Bronchial epithelial cell (primary cell): ENCODE measurements around the gene SLC39A5. TPM values are rescaled to one million over a fixed set of nuclear protein-coding genes. Genes with fewer than 3 reads are reported as not detected.

ENCODE experiments used
- DNase-seq: peaks from one replicate; pipeline ENCODE4 v3.0.0-alpha.2; 2010; ENCODE audit warnings: low read depth
- FAIRE-seq: peaks from 2 replicates; lab custom pipeline; 2011; peaks lifted over from hg19 to GRCh38; lab: Jason Lieb, UNC
- H3K27me3 ChIP-seq: 2 replicates; pipeline ENCODE4 v1.5.1; 2011; ENCODE audit warnings: low read length; ENCODE audit not compliant: control insufficient read depth, insufficient read depth
- H3K36me3 ChIP-seq: 2 replicates; pipeline ENCODE4 v1.5.1; 2011; ENCODE audit warnings: low read length; ENCODE audit not compliant: control insufficient read depth, insufficient read depth
- H3K4me3 ChIP-seq: 2 replicates; pipeline ENCODE4 v1.5.1; 2011; ENCODE audit warnings: mild to moderate bottlenecking, low read depth, low read length, control low read depth
- CTCF ChIP-seq: IDR thresholded peaks from 2 replicates; pipeline ENCODE4 v1.5.1; 2011; ENCODE audit warnings: mild to moderate bottlenecking, moderate library complexity, low read length, control low read depth, inconsistent platforms; ENCODE audit not compliant: insufficient read depth, severe bottlenecking
- total RNA-seq: library from RNA; depleted of rRNA; stranded (reverse); fragments of >200 nt; gene quantifications from 2 replicates; pipeline ENCODE4 v1.2.1, GENCODE V29; 2014

The SLC39A5 gene
- 0.13 and 0.26 TPM in 2 replicates for total RNA-seq

- no peak for TF ChIP-seq CTCF
- H3K27me3 ChIP-seq = no peaks in the 10 kb centered on the region
- no peak within 1 kb of the TSS for H3K4me3 ChIP-seq
- H3K36me3 ChIP-seq = peaks cover 2% of the 10 kb centered on the region
- FAIRE-seq = no peak
- no peak for DNase-seq
These were observed at the start of gene SLC39A5 for GRCh38 chr12:56229916-56230431. TSS of gene SLC39A5 (plus strand) at chr12:56230051. CDS start at chr12:56231275, 1,224 bp downstream.

GRCh38 chr12:56186957-56187356 is 42.9 kb upstream of the SLC39A5 start:
- no peak for TF ChIP-seq CTCF
- peaks cover 10% of the 10 kb centered on the region for H3K36me3 ChIP-seq

GRCh38 chr12:56188131-56188777 is 41.6 kb upstream of the SLC39A5 start:
- FAIRE-seq (no peak), DNase-seq (no peak)
- peak overlapping the region; percentile 70 for H3K4me3 ChIP-seq
- TF ChIP-seq CTCF = no peak
- H3K36me3 ChIP-seq = peaks cover 10% of the 10 kb centered on the region
- H3K27me3 ChIP-seq = no peaks in the 10 kb centered on the region

More at GRCh38 chr12:56186957-56187356, 42.9 kb upstream of the SLC39A5 start:
- DNase-seq (no peak), FAIRE-seq (no peak)
- no peaks in the 10 kb centered on the region for H3K27me3 ChIP-seq
- H3K4me3 ChIP-seq = no peak overlapping the region

GRCh38 chr12:56188778-56189098 is 41.1 kb upstream of the SLC39A5 start:
- TF ChIP-seq CTCF = no peak
- no peak for FAIRE-seq

GRCh38 chr12:56189099-56189917 is 40.5 kb upstream of the SLC39A5 start, which contains the start of gene SMARCC2:
TSS of gene SMARCC2 (minus strand) at chr12:56189483. CDS start at chr12:56189461, 22 bp downstream.
- Histone ChIP-seq H3K27me3 (no peaks in the 10 kb centered on the region), H3K4me3 (peak within 1 kb of the TSS; percentile 70), H3K36me3 (peaks cover 9% of the 10 kb centered on the region)
- DNase-seq (peak; percentile 73), FAIRE-seq (no peak)
- peak; percentile 88 for TF ChIP-seq CTCF

More at GRCh38 chr12:56188778-56189098, 41.1 kb upstream of the SLC39A5 start:
- DNase-seq = no peak
- H3K4me3 ChIP-seq = peak overlapping the region; percentile 70
- peaks cover 10% of the 10 kb centered on the region for H3K36me3 ChIP-seq
- H3K27me3 ChIP-seq = no peaks in the 10 kb centered on the region
